HepG2 (cell line): ENCODE results near the gene KCTD18. TPM values are rescaled to one million over a fixed set of nuclear protein-coding genes. Genes with fewer than 3 reads are reported as not detected.

Experiments used
- ARNTL ChIP-seq: sonication (generic); formaldehyde crosslinking; IDR thresholded peaks from 2 replicates; pipeline ENCODE4 v1.4.0; 2020; ENCODE audit warnings: mild to moderate bottlenecking, missing genetic modification reagents
- ETV6 ChIP-seq: sonication (generic); formaldehyde crosslinking; conservative IDR thresholded peaks from 2 replicates; pipeline ENCODE4 v1.4.0; 2020; ENCODE audit warnings: missing genetic modification reagents
- HHEX ChIP-seq: IDR thresholded peaks from 2 replicates; pipeline ENCODE4 v1.6.1; 2016; ENCODE audit warnings: control low read depth
- KDM6A ChIP-seq: IDR thresholded peaks from 2 replicates; pipeline ENCODE4 v1.6.1; 2016; ENCODE audit warnings: low read depth
- RNF2 ChIP-seq: fragments of 450-650 bp; conservative IDR thresholded peaks from 2 replicates; pipeline ENCODE4 v1.6.1; 2016; ENCODE audit warnings: low read depth
- SMARCE1 ChIP-seq: fragments of 450-650 bp; IDR thresholded peaks from 2 replicates; pipeline ENCODE4 v1.6.1; 2017; ENCODE audit warnings: borderline replicate concordance
- SNAPC2 ChIP-seq: sonication (generic); formaldehyde crosslinking; IDR thresholded peaks from 2 replicates; pipeline ENCODE4 v1.8.1; 2022; ENCODE audit warnings: mild to moderate bottlenecking, missing genetic modification reagents
- SNRNP70 ChIP-seq: fragments of 200-400 bp; formaldehyde crosslinking; IDR thresholded peaks from 2 replicates; pipeline ENCODE4 v1.6.1; 2017; ENCODE audit warnings: mild to moderate bottlenecking, low read depth, low read length, moderate library complexity
- ZBTB40 ChIP-seq, 2 experiments: fragments of 450-650 bp in 1 of 2; sonication (generic) in 1 of 2; formaldehyde crosslinking in 1 of 2; IDR thresholded peaks; 2 replicates each; pipeline versions ENCODE4 v1.6.1 to v1.8.0; 2016 to 2022; ENCODE audit warnings: antibody characterized with exemption in 1 of 2, mild to moderate bottlenecking in 1 of 2, missing genetic modification reagents in 1 of 2
- ZFP62 ChIP-seq: sonication (generic); formaldehyde crosslinking; IDR thresholded peaks from 2 replicates; pipeline ENCODE4 v1.4.0; 2020; ENCODE audit warnings: missing genetic modification reagents
- ZKSCAN8 ChIP-seq: IDR thresholded peaks from 2 replicates; pipeline ENCODE4 v1.6.1; 2016; ENCODE audit warnings: borderline replicate concordance, missing genetic modification reagents, missing compliant biosample characterization
- ZNF205 ChIP-seq: IDR thresholded peaks from 2 replicates; pipeline ENCODE4 v1.6.1; 2018; ENCODE audit warnings: missing biosample characterization, missing genetic modification reagents
- ZNF3 ChIP-seq: IDR thresholded peaks from 2 replicates; pipeline ENCODE4 v1.7.0; 2017; ENCODE audit warnings: inconsistent platforms
- ZNF343 ChIP-seq: sonication (generic); formaldehyde crosslinking; IDR thresholded peaks from 2 replicates; pipeline ENCODE4 v1.4.0; 2020; ENCODE audit warnings: mild to moderate bottlenecking, missing genetic modification reagents
- ZNF792 ChIP-seq: IDR thresholded peaks from 2 replicates; pipeline ENCODE4 v1.6.1; 2016
- ZNF879 ChIP-seq: sonication (generic); formaldehyde crosslinking; IDR thresholded peaks from 2 replicates; pipeline ENCODE4 v1.8.1; 2023; ENCODE audit warnings: missing genetic modification reagents
- polyA plus RNA-seq, 8 experiments: library from polyadenylated mRNA; depleted of rRNA in 3 of 8; stranded (reverse) in 7 of 8; unstranded in 1 of 8; fragments of >200 nt; fragmentation: Illumina TruSeq in 4 of 8; extraction: Trizol in 4 of 8; gene quantifications; 2 replicates each; pipeline versions ENCODE4 v1.2.1 to v1.2.3, GENCODE V29; 2011 to 2016; ENCODE audit warnings: low read depth in 4 of 8, missing spikeins in 1 of 8, mixed read lengths in 1 of 8; ENCODE audit not compliant: insufficient read depth in 1 of 8
- total RNA-seq, 5 experiments: library from RNA; depleted of rRNA; stranded (reverse); fragments of >200 nt; fragmentation: Illumina TruSeq; extraction: Trizol; gene quantifications; 2 replicates each; pipeline ENCODE4 v1.2.3, GENCODE V29; 2016; ENCODE audit warnings: low read depth in 1 of 5
- TF ChIP-seq, protein P1 (sequence below): sonication (generic); formaldehyde crosslinking; IDR thresholded peaks from 2 replicates; pipeline ENCODE4 v1.4.0; 2020; ENCODE audit warnings: missing genetic modification reagents
- TF ChIP-seq, protein P2 (sequence below): sonication (generic); formaldehyde crosslinking; IDR thresholded peaks from 2 replicates; pipeline ENCODE4 v1.8.1; 2023; ENCODE audit warnings: missing genetic modification reagents, mild to moderate bottlenecking, borderline replicate concordance
- TF ChIP-seq, protein P3 (sequence below): sonication (generic); formaldehyde crosslinking; IDR thresholded peaks from 2 replicates; pipeline ENCODE4 v1.5.0; 2020; ENCODE audit warnings: missing genetic modification reagents, mild to moderate bottlenecking, borderline replicate concordance

KCTD18 gene
- total and polyA plus RNA-seq, 2 of the 13 experiments (the other 11 are each of a cell fraction or from before 2014, with no cell fraction given): 2.2 to 7.1 TPM

DNA sequence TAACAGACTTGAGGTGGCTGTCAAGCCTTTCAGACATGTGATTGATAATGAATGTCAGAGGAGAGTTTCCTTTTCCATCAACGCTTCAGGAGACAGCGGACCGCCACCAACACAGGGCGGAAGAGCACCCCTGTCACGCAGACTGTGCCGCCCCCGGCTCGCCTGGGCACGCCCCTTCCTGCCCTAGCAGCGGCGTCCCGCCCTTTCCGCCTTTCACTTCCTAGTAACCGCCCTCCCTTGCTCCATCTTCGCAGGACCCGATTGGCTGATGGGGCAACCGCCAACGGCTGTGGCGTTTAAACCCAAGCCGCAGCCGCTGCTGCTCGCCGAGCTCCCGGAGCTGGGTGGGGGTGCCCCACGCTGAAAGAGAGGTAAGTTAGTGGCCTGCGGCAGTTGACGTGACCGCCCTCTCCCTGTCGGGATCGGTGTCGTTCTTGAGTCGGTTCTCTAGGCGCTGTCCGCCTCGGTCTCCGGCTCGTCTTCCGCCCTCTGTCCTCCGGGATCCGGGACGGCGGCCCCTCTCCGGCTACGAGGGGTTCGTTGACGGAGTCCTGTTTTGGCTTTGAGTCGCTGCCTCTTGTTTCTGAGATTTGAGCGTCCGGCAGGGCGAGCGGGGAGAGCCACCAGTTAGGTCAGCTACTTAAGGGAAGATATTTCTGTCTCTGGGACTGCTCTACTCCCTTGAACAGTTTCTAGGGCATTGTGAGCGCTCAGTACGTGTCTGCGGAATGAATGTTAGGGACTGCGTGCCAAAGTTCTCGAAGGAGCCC is 16.2 kb upstream of the KCTD18 start, which contains the start of gene SGO2 (continued):
- TF ChIP-seq, protein P1, sequence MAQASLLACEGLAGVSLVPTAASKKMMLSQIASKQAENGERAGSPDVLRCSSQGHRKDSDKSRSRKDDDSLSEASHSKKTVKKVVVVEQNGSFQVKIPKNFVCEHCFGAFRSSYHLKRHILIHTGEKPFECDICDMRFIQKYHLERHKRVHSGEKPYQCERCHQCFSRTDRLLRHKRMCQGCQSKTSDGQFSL: peak; percentile 96
- TF ChIP-seq SNRNP70 (no peak), SNAPC2 (CRISPR knock-in tag) (peak; percentile 86), ARNTL (CRISPR knock-in tag) (peak; percentile 75), HHEX (CRISPR knock-in tag) (no peak; the same call in 1 of the 2 replicates), RNF2 (peak; percentile 68), ZNF205 (CRISPR knock-in tag) (peak; percentile 87), SMARCE1 (no peak), ZNF792 (CRISPR knock-in tag) (peak; percentile 69; the same call in 1 of the 2 replicates), ZBTB40 (IDR thresholded peaks at IDR 0.05) (peak; percentile 48), ZBTB40 (CRISPR knock-in tag; IDR thresholded peaks at IDR 0.05) (peak; percentile 89; the same call in 1 of the 2 replicates), ETV6 (CRISPR knock-in tag) (peak; percentile 22; the same call in 1 of the 2 replicates), ZKSCAN8 (CRISPR knock-in tag) (peak; percentile 69; the same call in 1 of the 2 replicates), ZFP62 (CRISPR knock-in tag) (no peak), KDM6A (no peak), ZNF3 (CRISPR knock-in tag) (no peak), ZNF343 (CRISPR knock-in tag) (peak; percentile 43; the same call in 1 of the 2 replicates), ZNF879 (no peak)
- TF ChIP-seq, protein P2, sequence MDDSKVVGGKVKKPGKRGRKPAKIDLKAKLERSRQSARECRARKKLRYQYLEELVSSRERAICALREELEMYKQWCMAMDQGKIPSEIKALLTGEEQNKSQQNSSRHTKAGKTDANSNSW: no peak
- TF ChIP-seq, protein P3, sequence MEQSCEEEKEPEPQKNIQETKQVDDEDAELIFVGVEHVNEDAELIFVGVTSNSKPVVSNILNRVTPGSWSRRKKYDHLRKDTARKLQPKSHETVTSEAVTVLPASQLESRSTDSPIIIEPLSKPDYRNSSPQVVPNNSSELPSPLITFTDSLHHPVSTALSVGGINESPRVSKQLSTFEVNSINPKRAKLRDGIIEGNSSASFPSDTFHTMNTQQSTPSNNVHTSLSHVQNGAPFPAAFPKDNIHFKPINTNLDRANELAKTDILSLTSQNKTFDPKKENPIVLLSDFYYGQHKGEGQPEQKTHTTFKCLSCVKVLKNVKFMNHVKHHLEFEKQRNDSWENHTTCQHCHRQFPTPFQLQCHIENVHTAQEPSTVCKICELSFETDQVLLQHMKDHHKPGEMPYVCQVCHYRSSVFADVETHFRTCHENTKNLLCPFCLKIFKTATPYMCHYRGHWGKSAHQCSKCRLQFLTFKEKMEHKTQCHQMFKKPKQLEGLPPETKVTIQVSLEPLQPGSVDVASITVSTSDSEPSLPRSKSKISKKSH (CRISPR knock-in tag): no peak; the same call in 1 of the 2 replicates
